GM21515 (cell line): ENCODE results near the gene ACTR2.
"Not testable (repeated sequence)": the region's sequence is repeated elsewhere in the genome, so short reads cannot be mapped to it uniquely, and the experiment has no call there.

Experiments used
- ATAC-seq: cut with Tn5 transposase; IDR thresholded peaks from one replicate; pipeline ENCODE4 v1.9.1; 2021; ENCODE audit not compliant: unreplicated experiment

The ACTR2 gene

GRCh38 chr2:65311049-65311448, 83.4 kb downstream of the ACTR2 start:
- no peak for ATAC-seq

- no peak for ATAC-seq
Measured at GRCh38 chr2:65311596-65311995, 84.0 kb downstream of the ACTR2 start.

- ATAC-seq, result no peak
Measured at GRCh38 chr2:65313126-65313953, 85.7 kb downstream of the ACTR2 start.

- ATAC-seq, result no peak
Measured at GRCh38 chr2:65313954-65314256, 86.3 kb downstream of the ACTR2 start.

- no peak for ATAC-seq
Measured at GRCh38 chr2:65314801-65315441, 87.3 kb downstream of the ACTR2 start.

- no peak for ATAC-seq
Measured at GRCh38 chr2:65316072-65316471, 88.4 kb downstream of the ACTR2 start.

- not testable (repeated sequence) for ATAC-seq
Measured at GRCh38 chr2:65317351-65317750, 89.7 kb downstream of the ACTR2 start.

GRCh38 chr2:65317841-65318240, 90.2 kb downstream of the ACTR2 start:
- no peak for ATAC-seq

- no peak for ATAC-seq
Measured at GRCh38 chr2:65319072-65319673, 91.5 kb downstream of the ACTR2 start.

- no peak for ATAC-seq
Measured at GRCh38 chr2:65319674-65320041, 92.0 kb downstream of the ACTR2 start.

GRCh38 chr2:65320042-65320725, 92.6 kb downstream of the ACTR2 start:
- peak; percentile 57 for ATAC-seq
